Activated CD4-positive, alpha-beta T cell treated with anti-CD3 and anti-CD28 coated beads, Interleukin-2, amount 50 U/mL, for 4 hours (primary cell): ENCODE measurements around the gene ARSJ.
A peak's percentile ranks its signal among the peaks of the same experiment; 100 is the strongest.
"Not testable (repeated sequence)": the region's sequence is repeated elsewhere in the genome, so short reads cannot be mapped to it uniquely, and the experiment has no call there.

Experiments used
- DNase-seq, 2 experiments: peaks; one replicate each; pipeline ENCODE4 v3.0.0-alpha.2; 2020

Gene ARSJ

DNA sequence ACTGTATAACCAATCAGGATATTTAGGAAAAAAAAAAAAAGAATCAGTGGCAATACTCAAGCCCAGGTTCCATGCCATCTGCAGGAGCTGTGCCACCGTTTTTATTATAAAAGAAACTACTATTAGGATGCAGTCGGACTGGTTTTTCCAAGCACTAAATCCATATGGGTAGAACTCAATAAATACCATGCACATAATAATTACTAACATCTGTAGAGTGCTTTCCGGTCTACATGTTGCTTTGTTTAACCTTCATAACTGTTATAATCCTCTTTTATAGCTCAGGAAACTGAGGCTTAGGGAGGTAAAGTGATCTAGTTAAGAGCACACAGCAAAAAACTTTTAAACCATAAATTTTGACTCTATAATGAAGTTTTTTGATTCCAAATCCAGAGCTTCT lies 24.0 kb downstream of the ARSJ start:
- no peak for DNase-seq

DNA sequence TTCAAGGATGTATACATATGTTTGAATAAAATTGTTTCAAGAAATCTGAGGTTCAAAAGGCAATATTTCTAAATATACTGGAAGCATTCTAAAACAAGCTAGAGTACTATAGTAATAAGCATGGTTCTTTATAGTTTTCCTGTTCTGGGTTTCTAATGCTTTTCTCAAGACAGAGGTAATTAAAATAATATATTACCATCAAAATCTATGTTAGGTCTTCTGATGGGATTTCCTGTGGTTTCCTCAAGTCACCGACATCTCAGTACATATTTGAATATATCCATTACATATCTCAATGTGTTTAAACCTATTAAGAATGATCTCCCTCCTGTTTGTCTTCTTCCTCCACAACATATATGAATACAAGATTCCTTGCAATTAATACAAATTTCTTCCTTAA lies 25.6 kb downstream of the ARSJ start:
- no peak for DNase-seq

DNA sequence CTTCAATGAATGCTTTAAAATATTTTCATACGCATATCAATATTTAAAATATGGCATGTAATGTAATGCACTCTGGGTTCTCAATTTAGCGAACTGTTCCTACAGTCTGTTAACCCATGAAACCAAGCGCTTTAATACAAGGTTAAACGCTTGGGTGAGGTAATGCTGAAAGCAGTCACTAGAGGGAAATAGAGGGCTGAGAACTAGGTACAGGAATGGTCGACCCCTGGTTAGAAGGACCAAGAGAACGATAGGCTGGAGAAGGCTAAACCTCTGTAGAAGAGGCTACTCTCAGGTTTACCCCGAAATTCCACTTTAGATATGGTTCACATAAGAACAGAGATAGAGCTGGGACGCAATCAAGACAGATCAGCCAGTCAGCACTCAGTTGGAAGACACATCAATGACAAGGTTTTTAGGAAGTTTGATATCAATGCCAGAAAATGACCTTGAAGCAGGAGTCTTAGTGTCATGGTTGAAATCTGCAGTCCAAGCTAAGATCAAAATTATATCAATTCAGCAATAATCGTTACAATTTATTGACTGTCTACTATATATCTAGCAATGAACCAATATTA lies 26.9 kb downstream of the ARSJ start:
- DNase-seq = no peak

DNA sequence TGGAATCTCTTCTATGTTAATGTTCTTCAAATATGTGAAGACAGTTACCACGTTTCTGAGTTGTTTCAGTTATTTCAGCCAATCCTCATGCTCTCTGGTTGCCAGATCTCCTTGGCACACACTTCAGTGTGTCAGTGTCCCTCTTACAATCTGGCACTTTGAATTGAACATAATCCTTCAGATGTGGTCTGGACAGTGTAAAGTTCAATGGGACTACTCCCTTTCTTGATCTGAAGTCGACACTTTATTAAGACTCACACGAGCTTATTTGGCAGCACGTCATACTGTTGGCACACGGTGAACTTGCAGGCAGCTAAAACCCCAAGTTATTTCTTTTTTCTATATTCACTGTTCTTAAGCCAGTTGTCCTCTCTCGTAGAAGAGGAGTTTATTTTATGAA lies 28.2 kb downstream of the ARSJ start:
- DNase-seq = no peak

DNA sequence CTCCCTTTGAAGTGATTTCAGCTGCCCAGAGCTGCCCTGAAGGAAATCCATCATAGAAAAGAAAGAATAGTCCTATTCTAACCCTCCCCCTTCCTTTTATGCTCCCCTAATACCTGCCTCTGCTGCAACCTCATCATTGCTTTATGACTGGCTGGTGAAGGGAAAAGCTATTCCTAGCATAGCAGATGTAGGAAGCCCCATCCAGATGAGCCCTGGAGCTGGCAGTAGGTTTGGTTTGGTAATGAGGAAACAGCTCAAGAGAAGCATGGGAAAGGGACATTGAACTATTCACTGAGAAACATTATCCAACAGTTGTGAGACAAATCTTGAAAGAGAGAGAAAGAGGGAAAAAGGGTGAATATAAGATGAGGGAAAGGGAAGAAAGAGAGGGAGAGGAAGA lies 29.2 kb downstream of the ARSJ start:
- DNase-seq = no peak

DNA sequence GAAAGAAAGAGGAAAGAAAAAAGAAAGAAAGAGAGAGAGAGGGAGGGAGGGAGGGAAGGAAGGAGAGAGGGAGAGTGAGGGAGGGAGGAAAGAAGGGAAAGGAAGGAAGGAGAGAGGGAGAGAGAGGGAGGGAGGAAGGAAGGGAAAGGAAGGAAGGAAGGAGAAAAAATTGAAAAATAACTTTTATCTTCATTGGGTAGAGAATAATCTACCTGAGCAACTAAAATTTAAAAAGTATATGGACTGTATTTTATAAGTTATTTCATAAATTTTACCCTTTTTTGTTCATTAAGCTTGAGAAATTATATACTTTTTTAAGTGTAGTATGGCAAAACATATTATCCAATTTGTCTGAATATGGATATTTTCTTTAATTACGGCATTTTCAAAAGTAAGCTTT lies 32.0 kb downstream of the ARSJ start:
- no peak for DNase-seq

DNA sequence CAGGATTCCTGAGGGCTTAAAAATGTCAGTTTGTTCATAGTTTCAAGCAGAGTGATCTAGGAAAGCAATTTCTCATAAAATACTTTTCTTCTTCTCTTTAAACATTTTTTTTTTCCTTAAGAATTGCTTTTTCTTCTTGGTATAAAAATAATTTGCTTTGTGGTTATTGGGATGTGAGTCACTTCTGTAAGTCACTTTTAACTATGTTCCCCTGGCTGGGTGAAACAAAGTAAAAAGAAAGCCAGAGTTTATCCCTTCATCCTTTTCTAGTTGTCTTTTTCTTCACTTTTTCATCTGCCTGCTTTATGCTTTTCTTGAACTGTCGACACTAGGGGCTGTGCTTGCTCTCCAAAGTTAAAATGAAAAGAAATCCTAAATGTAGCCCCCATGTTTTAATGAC lies 33.5 kb downstream of the ARSJ start:
- DNase-seq = no peak

DNA sequence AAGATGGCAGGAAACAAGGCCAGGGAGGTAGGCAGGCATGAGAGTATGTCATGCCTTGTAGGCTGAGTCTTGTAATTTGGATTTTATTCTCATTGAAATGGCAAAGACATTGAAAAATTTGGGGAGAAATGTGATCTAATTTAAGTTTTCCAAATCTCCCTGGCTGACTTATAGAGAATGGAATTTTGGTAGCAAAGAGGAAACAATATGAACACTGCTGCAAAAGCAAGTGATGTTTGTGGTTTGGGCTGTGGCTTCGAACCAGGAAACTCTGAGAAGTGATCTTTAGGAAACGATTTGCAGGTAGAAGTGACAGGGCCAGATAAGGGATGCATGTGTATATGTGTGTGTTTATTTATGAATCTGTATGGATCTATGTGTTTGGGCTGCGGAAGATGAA lies 35.6 kb downstream of the ARSJ start:
- no peak for DNase-seq

DNA sequence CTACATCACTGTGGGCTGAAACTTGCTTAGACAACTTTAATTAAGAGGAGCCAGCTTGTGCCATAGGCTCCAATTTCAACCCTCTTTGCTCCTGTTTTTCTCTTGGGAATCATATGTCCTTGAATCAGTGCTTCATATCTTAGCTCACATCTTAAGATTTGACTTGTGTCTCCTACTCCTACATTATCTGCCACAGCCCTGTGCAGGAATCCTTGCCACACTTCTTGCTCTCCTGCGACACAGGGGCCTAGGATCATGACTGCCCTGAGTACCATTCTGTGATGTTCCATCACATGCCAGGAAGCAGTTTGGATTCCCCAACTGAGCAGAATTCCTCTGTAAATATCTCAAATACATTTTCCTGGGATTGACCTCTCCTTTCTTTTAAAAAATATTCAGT lies 36.4 kb downstream of the ARSJ start:
- DNase-seq = no peak

DNA sequence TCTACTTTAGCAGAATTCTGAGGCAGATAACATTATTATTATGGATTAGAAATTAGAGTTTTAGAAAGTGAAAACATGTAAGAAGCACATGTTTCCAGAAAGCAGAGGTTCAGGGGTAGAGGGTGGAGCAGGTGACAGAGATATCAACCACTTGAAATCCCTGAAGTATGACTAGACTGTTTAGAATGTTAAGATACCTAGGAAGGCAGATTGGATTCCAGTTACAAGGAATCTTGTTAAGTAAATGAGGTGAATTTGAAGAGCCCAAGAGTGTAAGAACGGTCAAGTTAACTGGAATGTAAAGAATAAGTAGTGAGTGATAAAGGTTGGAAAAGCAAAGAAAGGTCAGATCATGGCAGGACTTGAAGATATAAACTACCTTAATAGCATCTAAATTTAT lies 37.6 kb downstream of the ARSJ start:
- no peak for DNase-seq

DNA sequence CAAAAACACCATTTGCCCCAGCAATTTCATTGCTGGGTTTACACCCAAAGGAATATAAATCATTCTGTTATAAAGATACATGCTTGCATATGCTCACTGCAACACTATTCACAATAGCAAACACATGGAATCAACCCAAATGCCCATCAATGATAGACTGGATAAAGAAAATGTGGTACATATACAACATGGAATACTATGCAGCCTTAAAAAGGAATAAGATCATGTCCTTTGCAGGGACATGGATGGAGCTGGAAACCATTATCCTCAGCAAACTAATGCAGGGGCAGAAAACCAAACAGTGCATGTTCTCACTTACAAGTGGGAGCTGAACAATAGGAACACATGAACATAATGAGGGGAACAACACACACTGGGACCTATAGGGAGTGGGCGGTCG lies 39.3 kb downstream of the ARSJ start:
- DNase-seq = not testable (repeated sequence)

DNA sequence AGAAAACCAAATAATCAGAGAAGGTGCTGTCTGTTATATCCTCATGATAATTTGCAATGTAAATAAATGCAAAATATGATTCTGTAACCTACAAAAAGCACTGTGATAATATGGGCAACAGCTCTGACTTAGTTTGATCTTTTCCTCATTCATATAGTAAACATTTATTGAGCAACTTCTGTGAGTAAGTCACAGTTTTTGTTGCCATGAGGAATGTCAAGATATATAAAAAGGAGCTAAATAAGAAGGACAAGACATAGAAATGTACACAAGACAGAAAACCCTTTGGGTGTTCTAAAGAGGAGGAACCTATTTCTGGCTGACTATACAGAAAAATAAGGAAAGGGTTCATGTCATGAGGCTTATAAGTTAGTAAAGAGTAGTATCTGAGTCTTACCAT lies 44.3 kb downstream of the ARSJ start:
- no peak for DNase-seq

DNA sequence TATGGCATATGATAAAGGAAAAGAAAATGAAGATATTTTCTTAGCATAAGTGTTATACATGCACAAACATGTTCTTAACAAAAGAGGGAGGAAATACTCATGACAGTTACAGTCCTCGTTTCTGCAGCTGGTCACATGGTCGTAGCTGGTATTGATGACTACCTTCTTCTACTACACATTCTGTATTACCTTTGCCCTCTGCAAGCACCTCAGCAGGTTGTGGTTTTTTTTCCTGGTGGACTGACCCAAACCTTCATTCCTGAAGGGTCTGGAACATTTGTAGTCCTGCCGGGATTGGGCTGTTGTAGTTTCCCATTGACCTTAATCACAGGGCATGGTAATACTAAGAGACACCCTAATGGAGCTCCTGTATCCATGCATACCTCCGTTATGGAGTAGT lies 54.7 kb downstream of the ARSJ start:
- not testable (repeated sequence) for DNase-seq

DNA sequence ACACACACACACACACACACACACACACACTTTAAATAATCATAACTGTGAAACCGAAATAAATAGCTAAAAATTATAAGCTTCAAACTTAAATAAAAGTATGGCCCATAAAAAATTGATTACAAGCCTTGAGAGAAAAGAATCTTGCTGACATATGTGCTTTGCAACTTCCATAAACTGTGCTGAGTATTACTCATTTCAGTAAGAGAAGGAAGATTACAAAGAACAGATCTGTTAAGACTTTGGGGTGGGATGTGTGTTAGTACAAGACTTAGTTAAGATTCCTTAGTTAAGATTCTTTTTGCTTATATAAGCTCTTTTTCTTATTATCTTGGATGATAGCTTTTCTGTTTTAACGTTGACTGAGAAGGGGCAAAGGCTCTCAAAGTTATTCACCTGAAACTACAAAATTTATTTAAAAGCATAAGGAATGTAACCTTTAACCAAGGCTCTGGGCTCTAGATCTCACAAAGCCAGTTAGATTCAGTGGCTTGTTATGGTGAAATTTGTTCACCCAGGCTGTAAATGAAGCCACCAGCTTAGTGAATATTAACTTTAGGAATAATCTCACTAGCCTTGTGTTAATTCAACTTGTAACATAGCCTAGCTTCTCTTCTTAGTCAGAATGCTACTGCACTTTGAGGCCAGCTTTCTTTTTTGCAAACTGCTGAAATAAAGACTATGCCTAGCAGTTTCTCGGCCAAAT lies 58.2 kb downstream of the ARSJ start:
- DNase-seq = no peak

DNA sequence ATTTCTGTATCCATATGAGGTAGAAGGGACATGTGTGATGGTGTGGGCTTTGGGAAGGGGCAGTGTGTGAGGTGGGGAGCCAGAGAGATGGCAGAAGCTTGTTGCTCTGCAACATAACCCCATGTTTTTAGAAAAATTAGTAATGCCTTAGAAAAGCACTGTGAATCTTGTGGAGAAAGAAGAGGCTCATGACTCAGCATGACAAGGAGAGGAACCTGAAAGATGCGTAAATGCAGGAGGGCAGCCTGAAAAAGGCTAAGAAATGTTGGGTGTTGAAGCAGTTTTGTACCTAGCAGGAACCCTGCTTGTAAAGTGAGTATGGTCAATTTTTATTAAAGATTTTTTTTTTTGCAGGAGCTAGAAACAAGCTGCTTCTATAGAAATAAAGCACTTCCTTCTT lies 59.8 kb downstream of the ARSJ start:
- no peak for DNase-seq

DNA sequence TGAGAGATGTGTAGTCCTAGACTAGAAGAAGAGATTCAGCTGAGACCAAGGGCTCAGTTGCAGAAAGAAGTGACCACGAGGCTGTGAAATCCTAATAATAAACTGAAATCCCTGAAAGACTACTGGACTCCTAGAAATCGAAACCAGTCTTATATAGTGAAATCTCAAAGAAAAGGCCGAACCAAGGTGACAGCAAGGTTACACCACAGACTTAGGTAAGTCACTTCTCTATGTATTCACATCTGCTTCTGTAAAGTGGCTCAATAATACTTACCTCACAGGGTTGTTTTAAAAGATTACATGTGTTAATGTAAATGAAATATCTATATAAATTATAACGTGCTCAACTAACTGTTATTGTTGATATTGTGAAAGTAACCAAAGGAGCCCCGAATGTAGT lies 60.3 kb downstream of the ARSJ start:
- DNase-seq = no peak

DNA sequence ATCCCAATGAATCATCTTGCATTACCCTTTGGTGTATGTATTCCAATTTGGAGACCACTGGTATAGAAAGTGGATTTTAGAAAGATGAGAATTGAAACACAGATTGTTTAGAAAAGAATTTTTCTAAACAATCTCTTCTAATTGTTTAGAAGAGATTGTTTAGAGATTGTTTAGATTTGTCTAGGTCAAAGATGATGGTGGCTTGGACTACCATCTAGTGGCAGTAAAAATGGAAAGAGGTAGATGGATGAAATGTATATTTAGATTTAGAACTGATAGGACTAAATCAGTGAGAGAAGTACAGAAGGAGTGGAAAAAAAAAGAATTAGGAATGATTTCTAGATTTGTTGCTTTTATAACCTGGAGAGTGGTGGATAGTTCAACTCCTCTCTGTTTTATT lies 70.6 kb downstream of the ARSJ start:
- no peak for DNase-seq

DNA sequence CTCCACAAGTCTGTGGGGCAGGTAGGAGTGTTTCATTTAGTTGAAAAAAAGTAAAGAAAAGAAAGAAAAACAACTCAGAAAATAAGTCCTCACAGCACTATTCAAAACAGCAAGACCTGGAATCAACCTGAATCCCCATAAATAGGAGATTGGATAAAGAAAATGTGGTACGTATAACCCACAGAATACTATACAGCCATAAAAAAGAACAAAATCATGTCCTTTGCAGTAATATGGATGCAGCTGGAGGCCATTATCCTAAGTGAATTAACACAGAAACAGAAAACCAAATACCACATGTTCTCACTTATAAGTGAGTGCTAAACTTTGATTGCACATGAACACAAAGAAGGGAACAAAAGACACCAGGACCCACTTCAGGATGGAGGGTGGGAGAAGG lies 71.9 kb downstream of the ARSJ start:
- no peak for DNase-seq

DNA sequence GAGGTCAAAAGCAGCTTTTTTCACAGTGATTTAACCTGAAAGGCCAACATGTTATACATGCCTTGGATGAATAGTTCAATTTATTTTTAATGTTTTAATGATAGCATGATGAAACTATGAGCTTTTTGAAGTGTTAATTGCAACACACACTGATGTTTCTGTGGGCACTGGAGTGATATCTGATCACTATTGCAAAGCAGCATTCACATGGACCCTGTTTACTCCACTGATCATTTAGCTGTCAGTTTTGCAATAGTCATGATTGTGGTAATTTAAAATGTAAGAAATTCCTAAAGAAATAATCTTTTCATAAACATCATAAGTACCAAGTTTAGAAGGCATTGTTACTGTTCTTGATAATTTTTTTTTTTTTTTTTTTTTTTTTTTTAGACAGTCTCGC lies 74.1 kb downstream of the ARSJ start:
- no peak for DNase-seq

DNA sequence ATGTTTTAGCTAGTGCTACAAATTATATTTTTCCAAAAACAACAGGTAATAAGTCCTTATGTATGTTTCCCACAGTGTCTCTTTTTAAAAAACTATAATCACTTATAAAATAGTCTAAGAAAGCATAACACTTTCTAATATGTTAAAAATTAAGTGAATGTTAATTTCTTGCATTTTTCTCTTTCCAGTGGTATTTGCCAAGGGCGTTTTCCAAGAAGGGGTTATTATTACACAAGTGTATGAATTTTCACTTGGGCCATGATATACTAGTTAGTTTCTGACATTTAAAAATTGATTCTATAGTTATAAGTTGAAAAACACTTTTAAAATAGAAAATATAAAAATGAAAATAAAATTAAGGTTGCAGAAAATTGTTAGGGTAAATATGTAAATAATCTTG lies 74.6 kb downstream of the ARSJ start:
- DNase-seq = no peak

DNA sequence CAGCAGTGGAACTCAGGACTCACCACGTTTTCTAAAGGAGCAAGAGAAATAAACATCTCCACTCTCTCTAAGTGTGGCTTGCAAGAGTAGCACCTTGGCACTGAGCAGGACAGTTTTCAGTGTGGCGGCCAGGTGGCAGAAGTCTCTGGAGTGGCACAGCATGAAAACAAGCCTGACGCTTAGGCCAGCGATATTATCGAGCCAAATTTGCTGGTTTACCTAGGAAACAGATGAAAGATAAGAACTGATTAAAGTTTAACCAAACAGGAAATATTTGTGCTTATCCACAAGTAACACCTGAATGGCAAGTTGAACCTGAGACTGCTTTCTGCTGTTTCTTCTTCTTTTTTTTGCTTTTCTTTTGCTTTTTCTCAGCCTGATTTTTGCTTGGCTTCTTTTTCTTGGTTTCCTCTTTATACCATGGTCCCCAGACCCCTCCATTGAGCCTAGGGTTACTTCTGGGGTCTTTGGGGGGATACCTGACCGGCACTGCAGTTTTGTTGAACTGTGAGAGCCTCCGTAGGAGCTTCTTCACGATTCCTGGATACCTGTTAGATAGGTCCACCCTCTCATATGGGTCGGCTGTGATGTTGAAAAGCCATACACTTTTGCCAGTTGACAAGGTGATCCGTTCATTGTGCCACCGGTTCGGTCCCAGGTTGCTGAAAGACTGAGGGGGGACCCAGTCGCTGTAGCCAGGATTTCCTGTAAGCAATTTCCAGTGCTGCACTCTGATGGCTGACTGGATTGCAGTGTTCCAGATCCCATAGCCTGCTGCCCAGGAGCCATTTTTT lies 77.3 kb downstream of the ARSJ start:
- DNase-seq = peak; percentile 67 to 68

DNA sequence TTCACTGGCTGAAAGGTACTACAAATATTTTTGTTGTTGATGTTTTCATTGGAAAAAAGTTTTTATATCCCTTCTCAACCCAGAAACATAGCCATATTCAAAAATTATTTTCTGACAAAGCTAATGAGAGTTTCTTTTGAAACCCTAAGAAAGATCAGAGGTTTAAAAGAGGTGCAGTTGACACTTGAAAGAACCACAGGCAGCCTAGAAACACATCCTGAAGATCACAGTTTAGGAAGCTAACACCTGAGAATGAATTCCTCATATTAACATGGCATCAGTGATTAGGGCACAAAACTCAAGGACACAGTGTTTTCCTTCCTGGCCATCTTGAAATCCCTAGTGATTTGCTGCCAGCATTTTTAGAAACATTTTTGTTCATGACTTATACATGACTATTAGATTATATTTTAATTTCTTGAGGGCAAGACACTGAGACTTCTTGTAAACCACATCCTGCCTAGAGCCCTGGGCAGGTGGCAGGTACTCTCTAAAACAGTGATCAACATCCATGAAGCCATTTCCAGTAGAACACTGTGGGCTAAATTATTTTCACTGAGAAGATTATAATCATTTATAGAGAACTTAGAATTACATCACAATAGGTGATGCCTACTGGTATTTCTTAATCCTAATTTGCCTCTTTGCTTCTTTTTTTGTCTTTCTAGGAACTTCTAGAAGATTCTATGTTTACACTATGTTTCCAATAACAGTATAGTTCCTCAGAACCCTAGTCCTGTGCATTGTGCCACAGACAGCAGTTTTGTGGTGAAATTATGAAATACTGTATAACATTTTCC lies 80.0 kb downstream of the ARSJ start:
- DNase-seq = peak; percentile 42 to 50

DNA sequence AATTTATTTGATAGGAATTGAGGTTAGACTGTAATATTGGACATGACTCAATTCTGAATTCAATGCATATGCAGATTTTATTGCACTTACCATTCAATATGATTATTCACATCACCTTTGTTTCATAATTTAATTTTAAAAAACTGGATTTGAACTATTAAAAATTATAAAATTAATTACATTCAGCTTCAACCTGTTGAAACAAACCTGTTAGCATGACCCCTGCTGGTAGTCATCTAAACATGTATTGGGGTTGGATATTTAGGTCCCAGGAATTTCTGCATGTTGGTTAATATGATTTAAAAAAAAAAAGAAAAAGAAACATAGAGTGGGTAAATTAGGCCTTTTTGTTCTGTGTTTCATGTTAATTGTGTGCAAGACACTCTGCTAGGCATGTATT lies 85.9 kb downstream of the ARSJ start:
- no peak for DNase-seq

DNA sequence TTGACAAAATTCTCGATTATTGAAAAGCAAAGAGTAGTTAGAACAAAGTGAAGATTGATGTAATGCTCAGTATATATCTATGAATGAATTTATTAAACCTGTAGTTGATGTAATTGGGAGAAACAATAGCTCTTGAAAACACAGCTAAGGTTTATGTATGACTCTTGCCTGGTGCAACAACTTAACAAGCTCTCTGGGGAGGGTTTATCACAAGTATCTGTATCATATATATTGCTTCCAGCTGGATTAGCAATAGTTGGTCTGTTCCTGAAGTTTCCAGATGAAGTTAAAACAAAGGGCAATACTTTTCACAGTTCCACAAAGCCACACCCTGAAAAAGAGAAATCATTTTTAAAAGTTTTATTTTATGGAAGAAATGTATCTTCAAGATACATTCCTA lies 91.4 kb downstream of the ARSJ start:
- no peak for DNase-seq
